H9 (cell line): ENCODE results near the gene ARHGEF7. TPM values are rescaled to one million over a fixed set of nuclear protein-coding genes. Genes with fewer than 3 reads are reported as not detected.

Experiments
- DNase-seq: peaks from one replicate; pipeline ENCODE4 v3.0.0-alpha.2; 2017
- H2AFZ ChIP-seq: one replicate; pipeline ENCODE4 v1.6.1; 2013; ENCODE audit warnings: mild to moderate bottlenecking, low read length, control low read depth, moderate library complexity
- H2AK5ac ChIP-seq: 2 replicates; pipeline ENCODE4 v1.6.1; 2013; ENCODE audit warnings: low read length, control low read depth, mixed read lengths; ENCODE audit not compliant: insufficient read length
- H2BK120ac ChIP-seq: one replicate; pipeline ENCODE4 v1.6.1; 2013; ENCODE audit warnings: low read depth, mild to moderate bottlenecking, low read length, control low read depth, inconsistent platforms; ENCODE audit not compliant: poor library complexity, severe bottlenecking
- H2BK12ac ChIP-seq: 2 replicates; pipeline ENCODE4 v1.6.1; 2013; ENCODE audit warnings: low read length, control low read depth, mixed read lengths, low read depth; ENCODE audit not compliant: insufficient read length
- H2BK15ac ChIP-seq: 2 replicates; pipeline ENCODE4 v1.6.1; 2013; ENCODE audit warnings: low read depth, low read length, control low read depth
- H2BK20ac ChIP-seq: one replicate; pipeline ENCODE4 v1.6.1; 2013; ENCODE audit warnings: low read depth, mild to moderate bottlenecking, low read length, control low read depth, inconsistent platforms; ENCODE audit not compliant: poor library complexity, severe bottlenecking
- H2BK5ac ChIP-seq: 2 replicates; pipeline ENCODE4 v1.6.1; 2013; ENCODE audit warnings: low read length, control low read depth, mixed read lengths; ENCODE audit not compliant: insufficient read length
- H3K14ac ChIP-seq: 2 replicates; pipeline ENCODE4 v1.6.1; 2013; ENCODE audit warnings: low read length, control low read depth; ENCODE audit not compliant: insufficient read depth
- H3K18ac ChIP-seq: 2 replicates; pipeline ENCODE4 v1.6.1; 2013; ENCODE audit warnings: low read depth, mild to moderate bottlenecking, mixed read lengths, low read length, control low read depth; ENCODE audit not compliant: insufficient read length
- H3K23ac ChIP-seq: 2 replicates; pipeline ENCODE4 v1.6.1; 2013; ENCODE audit warnings: low read length, control low read depth, mixed read lengths, low read depth; ENCODE audit not compliant: insufficient read length
- H3K23me2 ChIP-seq: 2 replicates; pipeline ENCODE4 v1.6.1; 2013; ENCODE audit warnings: low read depth, mild to moderate bottlenecking, mixed read lengths, low read length, control low read depth; ENCODE audit not compliant: insufficient read length, poor library complexity, severe bottlenecking
- H3K27ac ChIP-seq: 2 replicates; pipeline ENCODE4 v1.5.1; 2013; ENCODE audit warnings: low read length, control low read depth, mixed read lengths, low read depth; ENCODE audit not compliant: insufficient read length
- H3K27me3 ChIP-seq: 2 replicates; pipeline ENCODE4 v1.6.1; 2013; ENCODE audit warnings: low read length, control low read depth, inconsistent platforms; ENCODE audit not compliant: insufficient read depth
- H3K4ac ChIP-seq: 2 replicates; pipeline ENCODE4 v1.6.1; 2013; ENCODE audit warnings: low read depth, mild to moderate bottlenecking, control low read depth, inconsistent platforms, low read length, moderate library complexity
- H3K4me1 ChIP-seq: 2 replicates; pipeline ENCODE4 v1.6.1; 2013; ENCODE audit warnings: low read length, control low read depth, inconsistent platforms; ENCODE audit not compliant: insufficient read depth
- H3K4me2 ChIP-seq: 2 replicates; pipeline ENCODE4 v1.6.1; 2013; ENCODE audit warnings: low read length, control low read depth, mixed read lengths; ENCODE audit not compliant: insufficient read length, insufficient read depth
- H3K56ac ChIP-seq: 2 replicates; pipeline ENCODE4 v1.6.1; 2013; ENCODE audit warnings: low read depth, mild to moderate bottlenecking, mixed read lengths, low read length, control low read depth; ENCODE audit not compliant: insufficient read length
- H3K79me1 ChIP-seq: 2 replicates; pipeline ENCODE4 v1.6.1; 2013; ENCODE audit warnings: low read depth, mild to moderate bottlenecking, moderate library complexity, low read length, control low read depth, inconsistent platforms; ENCODE audit not compliant: insufficient read depth, poor library complexity, severe bottlenecking
- H3K79me2 ChIP-seq: 2 replicates; pipeline ENCODE4 v1.6.1; 2013; ENCODE audit warnings: low read length, control low read depth, inconsistent platforms; ENCODE audit not compliant: insufficient read depth
- H3K9ac ChIP-seq: 2 replicates; pipeline ENCODE4 v1.6.1; 2013; ENCODE audit warnings: low read length, control low read depth, mixed read lengths; ENCODE audit not compliant: insufficient read length; ENCODE audit errors: extremely low read depth
- H3K9me3 ChIP-seq: one replicate; pipeline ENCODE4 v1.6.1; 2013; ENCODE audit warnings: low read depth, low read length, inconsistent platforms; ENCODE audit not compliant: control insufficient read depth
- H3T11ph ChIP-seq: one replicate; pipeline ENCODE4 v1.6.1; 2013; ENCODE audit warnings: mild to moderate bottlenecking, low read length, control low read depth, inconsistent platforms
- H4K20me1 ChIP-seq: one replicate; pipeline ENCODE4 v1.6.1; 2013; ENCODE audit not compliant: control insufficient read depth, insufficient read length, insufficient read depth
- H4K5ac ChIP-seq: 2 replicates; pipeline ENCODE4 v1.6.1; 2013; ENCODE audit warnings: low read depth, mild to moderate bottlenecking, mixed read lengths, low read length, control low read depth; ENCODE audit not compliant: insufficient read length
- H4K8ac ChIP-seq: replicated peaks from 2 replicates; pipeline ENCODE4 v1.6.1; 2013; ENCODE audit warnings: low read length, control low read depth, mixed read lengths, low read depth; ENCODE audit not compliant: insufficient read length
- H4K91ac ChIP-seq: 2 replicates; pipeline ENCODE4 v1.6.1; 2013; ENCODE audit warnings: low read depth, mild to moderate bottlenecking, moderate library complexity, mixed read lengths, low read length, control low read depth; ENCODE audit not compliant: insufficient read length
- H3K27ac Mint-ChIP-seq, 3 experiments: 2 replicates in 2 of 3; 3 replicates in 1 of 3; pipeline ENCODE4 v1.8.0; 2020 to 2021; ENCODE audit warnings: mixed read lengths in 3 of 3, mild to moderate bottlenecking in 1 of 3, moderate library complexity in 1 of 3
- H3K27me3 Mint-ChIP-seq: 2 replicates; pipeline ENCODE4 v1.8.0; 2021; ENCODE audit warnings: low read depth, mild to moderate bottlenecking, moderate library complexity, mixed read lengths
- H3K36me3 Mint-ChIP-seq, 3 experiments: 2 replicates in 2 of 3; 3 replicates in 1 of 3; pipeline ENCODE4 v1.8.0; 2020 to 2021; ENCODE audit warnings: low read depth in 3 of 3, mixed read lengths in 3 of 3; ENCODE audit not compliant: insufficient read depth in 1 of 3
- H3K4me1 Mint-ChIP-seq, 2 experiments: 2 replicates each; pipeline ENCODE4 v1.8.0; 2020; ENCODE audit warnings: mixed read lengths in 2 of 2
- H3K4me3 Mint-ChIP-seq, 2 experiments: 2 replicates in 1 of 2; 3 replicates in 1 of 2; pipeline ENCODE4 v1.8.0; 2020 to 2021; ENCODE audit warnings: mild to moderate bottlenecking in 2 of 2, mixed read lengths in 2 of 2, moderate library complexity in 1 of 2
- H3K9me3 Mint-ChIP-seq, 2 experiments: 2 replicates in 1 of 2; 3 replicates in 1 of 2; pipeline ENCODE4 v1.8.0; 2020; ENCODE audit warnings: mild to moderate bottlenecking in 2 of 2, mixed read lengths in 2 of 2, moderate library complexity in 1 of 2
- CTCF ChIP-seq: fragments of 200-600 bp; sonication (generic); conservative IDR thresholded peaks from 3 replicates; pipeline ENCODE4 v1.8.0; 2021; ENCODE audit warnings: antibody characterized with exemption, mild to moderate bottlenecking
- WGBS: extraction: QIAGEN DNeasy Blood & Tissue Kit; methylation state at CpG from one replicate; pipeline ENCODE4 v1.1.7; 2013; ENCODE audit warnings: missing lambda C conversion rate, low lambda C conversion rate, mixed read lengths; ENCODE audit not compliant: insufficient read length; ENCODE audit errors: extremely low coverage; 5-methylcytosine and 5-hydroxymethylcytosine counted together
- total RNA-seq: library from RNA; stranded (reverse); gene quantifications from 2 replicates; pipeline ENCODE4 v1.2.1, GENCODE V29; 2021

ARHGEF7 gene
- total RNA-seq, 1 experiment from 2014 or later: 51.9 TPM

- no peak overlapping the region for H3K4me2 ChIP-seq
- H4K91ac ChIP-seq: no peak overlapping the region
- no peaks in the 10 kb centered on the region for H3K79me2 ChIP-seq
- no peaks in the 10 kb centered on the region for H3K23me2 ChIP-seq
- no peak for TF ChIP-seq CTCF
- H3K27me3 Mint-ChIP-seq: no peaks in the 10 kb centered on the region
- no peaks in the 10 kb centered on the region for H3K4me1 ChIP-seq
- WGBS: no CpG with 5 or more reads among the region's 14 CpGs
- no peak overlapping the region for H4K5ac ChIP-seq
- no peak overlapping the region for H3K9ac ChIP-seq
- no peak overlapping the region for H2AFZ ChIP-seq
- H3K56ac ChIP-seq: no peak overlapping the region
- H3K36me3 Mint-ChIP-seq: peaks cover 10 to 13% (median 10%) of the 10 kb centered on the region in 3 experiments
- H4K20me1 ChIP-seq: no peaks in the 10 kb centered on the region
- no peak overlapping the region for H3K27ac Mint-ChIP-seq
- no peak overlapping the region for H3T11ph ChIP-seq
- H3K9me3 Mint-ChIP-seq: peaks cover 9 to 13% of the 10 kb centered on the region in 2 experiments; a peak in 3 of 5 replicates
- no peak overlapping the region for H3K23ac ChIP-seq
- no peaks in the 10 kb centered on the region for H3K9me3 ChIP-seq
- no peaks in the 10 kb centered on the region for H3K27me3 ChIP-seq
- no peak overlapping the region for H3K18ac ChIP-seq
- no peak for DNase-seq
- H2BK15ac ChIP-seq: no peak overlapping the region
- no peak overlapping the region for H2AK5ac ChIP-seq
- H3K79me1 ChIP-seq: no peaks in the 10 kb centered on the region
- H2BK12ac ChIP-seq: no peak overlapping the region
- no peak overlapping the region for H4K8ac ChIP-seq
- no peak overlapping the region for H2BK120ac ChIP-seq
- H2BK20ac ChIP-seq: no peak overlapping the region
- H3K4me1 Mint-ChIP-seq: peaks cover 7 to 10% of the 10 kb centered on the region in 2 experiments
- H3K4ac ChIP-seq: no peak overlapping the region
- no peak overlapping the region for H3K14ac ChIP-seq
- no peak overlapping the region for H3K4me3 Mint-ChIP-seq
- H2BK5ac ChIP-seq: no peak overlapping the region
- no peak overlapping the region for H3K27ac ChIP-seq
Observed at GRCh38 chr13:111317042-111317550, 202.0 kb downstream of the ARHGEF7 start.
